Endothelial cell (in vitro differentiated cells): Measurements from ENCODE around the gene EVL. TPM values are rescaled to one million over a fixed set of nuclear protein-coding genes. Genes with fewer than 3 reads are reported as not detected.

ENCODE experiments used
- DNase-seq: peaks from one replicate; pipeline ENCODE4 v3.0.0; 2021; ENCODE audit warnings: low spot score
- H3K27ac Mint-ChIP-seq: one replicate; pipeline ENCODE4 v1.8.0; 2021; ENCODE audit warnings: mixed read lengths, inconsistent platforms; ENCODE audit not compliant: unreplicated experiment
- H3K27me3 Mint-ChIP-seq: one replicate; pipeline ENCODE4 v1.8.0; 2021; ENCODE audit warnings: mild to moderate bottlenecking, moderate library complexity, mixed read lengths, inconsistent platforms; ENCODE audit not compliant: unreplicated experiment
- H3K36me3 Mint-ChIP-seq: one replicate; pipeline ENCODE4 v1.8.0; 2021; ENCODE audit warnings: mild to moderate bottlenecking, low read depth, mixed read lengths, inconsistent platforms; ENCODE audit not compliant: unreplicated experiment
- H3K4me1 Mint-ChIP-seq: one replicate; pipeline ENCODE4 v1.8.0; 2021; ENCODE audit warnings: mild to moderate bottlenecking, mixed read lengths, inconsistent platforms; ENCODE audit not compliant: unreplicated experiment
- H3K4me3 Mint-ChIP-seq: one replicate; pipeline ENCODE4 v1.8.0; 2021; ENCODE audit warnings: mild to moderate bottlenecking, mixed read lengths, inconsistent platforms; ENCODE audit not compliant: unreplicated experiment
- H3K9me3 Mint-ChIP-seq: one replicate; pipeline ENCODE4 v1.8.0; 2021; ENCODE audit warnings: mixed read lengths, inconsistent platforms; ENCODE audit not compliant: unreplicated experiment
- total RNA-seq: library from RNA; stranded (reverse); fragmentation: NEBNext Ultra II Directional; extraction: Animal tissue kit (Norgen Biotek cat#: 25700); gene quantifications from one replicate; pipeline ENCODE4 v1.2.1, GENCODE V29; 2021; ENCODE audit not compliant: unreplicated experiment
- TF ChIP-seq, protein P1 (sequence below): fragments of 200-600 bp; sonication (generic); IDR thresholded peaks from one replicate; pipeline ENCODE4 v1.5.0; 2021; ENCODE audit warnings: antibody characterized with exemption; ENCODE audit not compliant: unreplicated experiment

EVL gene
- total RNA-seq, 1 donor from 2014 or later: 142 TPM

DNA sequence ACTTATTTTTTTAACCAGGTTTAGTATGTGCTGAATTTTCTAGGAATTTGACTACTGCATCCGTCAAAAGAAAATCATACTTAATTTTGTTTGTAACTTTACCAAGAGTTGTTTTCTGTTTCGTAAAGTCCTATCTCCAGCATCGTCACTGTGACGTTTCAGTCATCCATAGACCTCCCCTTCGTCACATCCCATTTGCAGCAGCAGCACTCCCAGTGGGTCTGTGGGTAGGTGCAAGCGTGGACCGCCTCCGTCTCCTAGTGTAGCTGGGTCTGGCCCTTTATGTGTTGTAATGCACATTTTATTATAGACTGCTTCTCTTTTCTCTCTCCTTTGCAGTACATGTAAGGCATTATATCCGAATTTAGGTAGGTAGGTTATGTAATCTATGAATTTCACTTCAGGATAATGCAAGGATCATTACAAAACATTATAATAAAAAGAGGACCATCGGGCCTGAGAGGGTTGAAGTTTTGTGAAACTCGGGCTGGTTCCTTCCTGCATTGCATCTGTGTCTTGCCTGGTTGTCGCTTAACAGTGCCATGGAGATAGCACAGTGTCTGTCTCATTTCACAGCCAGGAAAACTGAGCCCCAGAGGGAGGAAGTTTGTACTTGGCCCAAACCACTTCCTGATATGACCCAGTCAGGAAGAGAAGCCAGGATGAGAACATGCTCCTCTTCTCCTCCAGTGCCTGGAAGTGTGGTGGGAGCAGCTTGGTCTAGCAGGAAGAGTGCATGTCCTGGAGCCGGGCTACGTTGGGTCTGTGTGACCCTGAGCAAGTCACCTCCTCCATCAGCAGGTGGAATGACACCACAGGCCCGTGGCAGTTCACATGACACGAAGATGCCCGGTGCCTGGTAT is 41.3 kb downstream of the EVL start:
- Mint-ChIP-seq H3K4me3 (no peak overlapping the region), H3K9me3 (no peaks in the 10 kb centered on the region), H3K4me1 (peaks cover 60% of the 10 kb centered on the region), H3K36me3 (no peaks in the 10 kb centered on the region), H3K27ac (no peak overlapping the region), H3K27me3 (peaks cover 3% of the 10 kb centered on the region)
- TF ChIP-seq, protein P1, sequence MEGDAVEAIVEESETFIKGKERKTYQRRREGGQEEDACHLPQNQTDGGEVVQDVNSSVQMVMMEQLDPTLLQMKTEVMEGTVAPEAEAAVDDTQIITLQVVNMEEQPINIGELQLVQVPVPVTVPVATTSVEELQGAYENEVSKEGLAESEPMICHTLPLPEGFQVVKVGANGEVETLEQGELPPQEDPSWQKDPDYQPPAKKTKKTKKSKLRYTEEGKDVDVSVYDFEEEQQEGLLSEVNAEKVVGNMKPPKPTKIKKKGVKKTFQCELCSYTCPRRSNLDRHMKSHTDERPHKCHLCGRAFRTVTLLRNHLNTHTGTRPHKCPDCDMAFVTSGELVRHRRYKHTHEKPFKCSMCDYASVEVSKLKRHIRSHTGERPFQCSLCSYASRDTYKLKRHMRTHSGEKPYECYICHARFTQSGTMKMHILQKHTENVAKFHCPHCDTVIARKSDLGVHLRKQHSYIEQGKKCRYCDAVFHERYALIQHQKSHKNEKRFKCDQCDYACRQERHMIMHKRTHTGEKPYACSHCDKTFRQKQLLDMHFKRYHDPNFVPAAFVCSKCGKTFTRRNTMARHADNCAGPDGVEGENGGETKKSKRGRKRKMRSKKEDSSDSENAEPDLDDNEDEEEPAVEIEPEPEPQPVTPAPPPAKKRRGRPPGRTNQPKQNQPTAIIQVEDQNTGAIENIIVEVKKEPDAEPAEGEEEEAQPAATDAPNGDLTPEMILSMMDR: no peak
- no peak for DNase-seq

DNA sequence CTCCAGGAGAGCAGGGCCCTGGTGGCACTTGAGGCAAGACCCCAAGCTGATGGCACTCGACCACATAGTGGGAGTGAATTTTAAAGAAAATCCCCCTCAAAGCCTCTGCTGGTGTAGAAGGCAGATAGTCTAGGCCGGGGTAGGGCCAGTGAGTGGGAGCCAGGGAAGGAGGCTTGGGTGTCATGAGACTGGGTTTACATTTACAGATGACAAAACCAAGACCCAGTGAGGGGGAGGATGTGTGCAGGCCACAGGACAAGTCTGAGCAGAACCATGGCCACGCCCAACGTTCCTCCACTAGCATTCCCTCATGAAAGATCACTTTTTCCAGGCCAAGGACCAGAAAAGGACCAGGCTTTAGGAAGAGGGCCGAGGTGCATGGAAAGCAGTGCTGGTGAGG is 42.0 kb downstream of the EVL start:
- H3K27ac Mint-ChIP-seq: no peak overlapping the region

DNA sequence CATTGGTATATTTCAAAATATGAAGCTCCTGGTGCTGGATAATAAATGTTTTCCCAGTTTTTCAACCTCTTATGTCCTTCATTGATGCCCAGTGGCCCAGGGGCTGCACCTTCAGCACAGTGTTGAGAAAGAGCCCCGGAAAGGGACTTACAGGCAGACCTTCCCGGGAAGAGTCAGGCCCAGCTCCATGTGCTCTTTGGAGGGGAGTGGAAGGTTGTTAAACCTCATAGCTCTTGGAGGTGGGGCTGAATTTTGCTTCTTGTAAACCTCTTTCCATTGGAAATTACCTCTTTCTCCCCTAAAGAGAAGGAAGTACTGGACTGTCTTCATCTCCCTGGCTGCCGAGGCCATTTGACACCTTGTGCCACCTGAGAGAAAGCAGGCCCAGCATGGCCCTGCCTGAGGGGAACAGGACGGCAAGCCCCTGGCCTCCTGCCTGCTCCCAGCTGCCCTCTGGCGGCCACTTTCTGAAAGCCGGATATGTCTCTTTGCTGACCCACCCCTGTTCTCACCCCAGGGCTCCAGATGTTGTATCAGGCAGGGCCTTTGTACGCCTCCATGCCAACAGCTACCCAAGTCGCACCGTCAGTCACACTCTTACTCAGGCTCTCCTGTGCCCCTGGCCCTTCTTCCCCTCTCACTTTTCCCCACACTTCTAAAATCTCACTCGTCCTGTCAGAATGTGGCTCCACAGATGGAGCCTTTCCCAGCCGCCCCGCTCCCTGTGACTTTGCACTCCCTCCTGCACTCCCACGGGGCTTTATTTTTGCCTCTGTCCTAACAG is 43.0 kb downstream of the EVL start:
- no peak overlapping the region for H3K27ac Mint-ChIP-seq
- peaks cover 54% of the 10 kb centered on the region for H3K4me1 Mint-ChIP-seq
- DNase-seq: peak; percentile 92
- TF ChIP-seq, protein P1: peak; percentile 79
- no peaks in the 10 kb centered on the region for H3K9me3 Mint-ChIP-seq
- peaks cover 3% of the 10 kb centered on the region for H3K27me3 Mint-ChIP-seq
- H3K4me3 Mint-ChIP-seq: no peak overlapping the region
- no peaks in the 10 kb centered on the region for H3K36me3 Mint-ChIP-seq

More for the DNA sequence above, 42.0 kb downstream of the EVL start:
- no peak overlapping the region for H3K4me3 Mint-ChIP-seq
- no peaks in the 10 kb centered on the region for H3K36me3 Mint-ChIP-seq
- DNase-seq: no peak
- H3K27me3 Mint-ChIP-seq: peaks cover 3% of the 10 kb centered on the region
- TF ChIP-seq, protein P1: no peak
- H3K9me3 Mint-ChIP-seq: no peaks in the 10 kb centered on the region
- H3K4me1 Mint-ChIP-seq: peaks cover 57% of the 10 kb centered on the region

DNA sequence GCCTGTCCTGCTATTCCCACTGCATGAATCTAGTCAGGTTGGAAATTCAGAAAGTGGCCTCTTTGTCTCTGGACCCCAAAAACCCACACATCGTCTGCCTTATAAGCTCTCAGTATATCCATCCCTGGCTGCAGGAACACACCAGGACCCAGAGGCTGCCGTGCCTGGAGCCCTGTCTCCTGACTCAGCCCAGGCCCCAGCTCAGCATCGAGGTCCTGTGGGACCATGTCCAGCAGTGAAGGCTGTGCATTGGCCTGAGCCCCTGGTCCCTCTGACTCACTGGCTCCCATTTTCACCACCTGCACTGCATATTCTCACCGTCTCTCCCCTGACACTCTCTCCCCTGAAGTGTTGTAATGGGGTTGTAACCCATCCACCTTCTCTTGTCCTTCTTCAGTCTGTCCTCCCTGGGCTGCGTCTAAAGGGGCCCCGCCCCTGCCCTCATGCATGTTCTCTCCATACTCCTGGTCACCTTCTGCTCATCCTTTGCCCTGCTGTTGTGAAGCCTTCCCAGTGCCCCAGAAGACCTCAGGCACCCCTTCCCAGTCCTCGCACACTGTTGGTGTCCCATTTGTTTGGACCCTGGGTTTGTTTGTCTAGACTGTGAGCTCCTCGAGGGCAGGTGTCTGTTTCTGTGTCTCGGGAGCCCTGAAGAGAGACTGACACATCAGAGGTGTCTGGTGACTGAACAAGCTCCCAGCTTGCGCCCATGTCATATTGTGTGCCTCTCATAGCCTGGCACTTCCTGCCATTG is 43.8 kb downstream of the EVL start:
- Mint-ChIP-seq H3K36me3 (no peaks in the 10 kb centered on the region), H3K27me3 (peaks cover 6% of the 10 kb centered on the region), H3K4me1 (peaks cover 51% of the 10 kb centered on the region), H3K27ac (no peak overlapping the region), H3K9me3 (no peaks in the 10 kb centered on the region), H3K4me3 (no peak overlapping the region)
- DNase-seq: no peak
- TF ChIP-seq, protein P1: no peak
